GM18511 (cell line): Measurements from ENCODE around the gene CTH.
"Not testable (repeated sequence)": the region's sequence is repeated elsewhere in the genome, so short reads cannot be mapped to it uniquely, and the experiment has no call there.

Source experiments
- ATAC-seq: cut with Tn5 transposase; IDR thresholded peaks from one replicate; pipeline ENCODE4 v1.9.1; 2021; ENCODE audit warnings: mild to moderate bottlenecking, moderate library complexity; ENCODE audit not compliant: unreplicated experiment

CTH gene

GRCh38 chr1:70449049-70449448 lies 38.0 kb downstream of the CTH start:
- ATAC-seq, result no peak

GRCh38 chr1:70452164-70452939 lies 41.3 kb downstream of the CTH start:
- not testable (repeated sequence) for ATAC-seq

GRCh38 chr1:70455291-70455690 lies 44.2 kb downstream of the CTH start:
- ATAC-seq, result no peak

GRCh38 chr1:70458131-70458530 lies 47.1 kb downstream of the CTH start:
- no peak for ATAC-seq

- ATAC-seq, result no peak
Measured at GRCh38 chr1:70459496-70460225, 48.6 kb downstream of the CTH start.

GRCh38 chr1:70460740-70461713 lies 50.0 kb downstream of the CTH start:
- ATAC-seq, result not testable (repeated sequence)

- ATAC-seq, result no peak
Measured at GRCh38 chr1:70462611-70463010, 51.5 kb downstream of the CTH start.

- ATAC-seq, result no peak
Measured at GRCh38 chr1:70465911-70466310, 54.8 kb downstream of the CTH start.

GRCh38 chr1:70467531-70467930 lies 56.5 kb downstream of the CTH start:
- no peak for ATAC-seq

- ATAC-seq, result no peak
Measured at GRCh38 chr1:70468180-70468579, 57.1 kb downstream of the CTH start.

GRCh38 chr1:70469184-70469583 lies 58.1 kb downstream of the CTH start:
- not testable (repeated sequence) for ATAC-seq

GRCh38 chr1:70475023-70475422 lies 64.0 kb downstream of the CTH start:
- ATAC-seq, result no peak

GRCh38 chr1:70477090-70477489 lies 66.0 kb downstream of the CTH start:
- no peak for ATAC-seq

GRCh38 chr1:70477905-70478304 lies 66.8 kb downstream of the CTH start:
- not testable (repeated sequence) for ATAC-seq

GRCh38 chr1:70483342-70483741 lies 72.3 kb downstream of the CTH start:
- ATAC-seq, result no peak

GRCh38 chr1:70485624-70486023 lies 74.6 kb downstream of the CTH start:
- no peak for ATAC-seq

GRCh38 chr1:70486676-70487458 lies 75.8 kb downstream of the CTH start:
- no peak for ATAC-seq

- no peak for ATAC-seq
Measured at GRCh38 chr1:70487459-70487815, 76.4 kb downstream of the CTH start.

GRCh38 chr1:70487910-70488665 lies 77.0 kb downstream of the CTH start:
- peak; percentile 70 for ATAC-seq
